IMR-90 (cell line): ENCODE measurements around the gene WNT3. TPM values are rescaled to one million over a fixed set of nuclear protein-coding genes. Genes with fewer than 3 reads are reported as not detected.

Experiments
- ATAC-seq: fragments of 200-7000 bp; cut with Tn5 transposase; 2 replicates; pipeline ENCODE4 v1.9.1; 2020; ENCODE audit warnings: low read depth, mild to moderate bottlenecking, moderate library complexity
- BruUV-seq: library from RNA; stranded (reverse); fragments of 400-500 nt; replicated peaks from 2 replicates; lab custom pipeline; 2021; lab: Mats Ljungman, UMichigan
- CTCF ChIA-PET: fragments of 300-600 bp; formaldehyde crosslinking; extraction: SDS; loops from one replicate; lab custom pipeline; 2021; ENCODE audit warnings: antibody characterized with exemption; lab: Yijun Ruan, JAX
- POLR2A ChIA-PET: fragments of 300-600 bp; sonication (Branson Sonifier 250); formaldehyde crosslinking; loops from one replicate; lab custom pipeline; 2022; ENCODE audit warnings: antibody characterized with exemption; ENCODE audit not compliant: unreplicated experiment; lab: Charles Lee
- DNase-seq: peaks from one replicate; pipeline ENCODE4 v3.0.0; 2013
- H2AFZ ChIP-seq: replicated peaks from 2 replicates; pipeline ENCODE3; 2013; ENCODE audit warnings: low read length, mild to moderate bottlenecking; ENCODE audit not compliant: poor library complexity
- H2AK5ac ChIP-seq: 2 replicates; pipeline ENCODE4 v1.6.1; 2013; ENCODE audit warnings: low read depth, low read length, inconsistent platforms
- H2AK9ac ChIP-seq: replicated peaks from 2 replicates; pipeline ENCODE3; 2013; ENCODE audit warnings: mild to moderate bottlenecking, low read depth, low read length, moderate library complexity; ENCODE audit not compliant: poor library complexity
- H2BK120ac ChIP-seq: 2 replicates; pipeline ENCODE4 v1.6.1; 2013; ENCODE audit warnings: low read depth, low read length, inconsistent platforms
- H2BK15ac ChIP-seq: 3 replicates; pipeline ENCODE4 v1.6.1; 2013; ENCODE audit warnings: low read depth, low read length, inconsistent platforms
- H2BK20ac ChIP-seq: 2 replicates; pipeline ENCODE4 v1.6.1; 2013; ENCODE audit warnings: low read depth, mild to moderate bottlenecking, inconsistent platforms, low read length, moderate library complexity
- H2BK5ac ChIP-seq: 2 replicates; pipeline ENCODE4 v1.6.1; 2013; ENCODE audit warnings: mild to moderate bottlenecking, low read depth, low read length, inconsistent platforms; ENCODE audit not compliant: poor library complexity, severe bottlenecking
- H3K14ac ChIP-seq: replicated peaks from 2 replicates; pipeline ENCODE4 v1.6.1; 2013; ENCODE audit warnings: low read depth, low read length, inconsistent platforms
- H3K18ac ChIP-seq: 2 replicates; pipeline ENCODE4 v1.6.1; 2013; ENCODE audit warnings: low read depth, low read length, control low read depth
- H3K23ac ChIP-seq: 2 replicates; pipeline ENCODE4 v1.6.1; 2013; ENCODE audit warnings: low read depth, low read length, inconsistent platforms
- H3K27ac ChIP-seq: 2 replicates; pipeline ENCODE4 v1.5.1; 2013; ENCODE audit warnings: mild to moderate bottlenecking, control low read depth, low read length; ENCODE audit not compliant: insufficient read depth
- H3K27me3 ChIP-seq: 2 replicates; pipeline ENCODE4 v1.6.1; 2013; ENCODE audit warnings: low read length; ENCODE audit not compliant: control insufficient read depth, insufficient read depth
- H3K36me3 ChIP-seq: 2 replicates; pipeline ENCODE4 v1.6.1; 2013; ENCODE audit warnings: low read length, mixed read lengths; ENCODE audit not compliant: control insufficient read depth, insufficient read depth
- H3K4ac ChIP-seq: 2 replicates; pipeline ENCODE4 v1.6.1; 2013; ENCODE audit warnings: low read depth, low read length, inconsistent platforms
- H3K4me1 ChIP-seq: 2 replicates; pipeline ENCODE4 v1.6.1; 2013; ENCODE audit warnings: low read length, mixed read lengths; ENCODE audit not compliant: control insufficient read depth, insufficient read depth
- H3K4me2 ChIP-seq: 2 replicates; pipeline ENCODE4 v1.6.1; 2013; ENCODE audit warnings: low read depth, mild to moderate bottlenecking, control low read depth, low read length, moderate library complexity
- H3K4me3 ChIP-seq: 2 replicates; pipeline ENCODE4 v1.5.1; 2013; ENCODE audit warnings: low read depth, mild to moderate bottlenecking, control low read depth, low read length, moderate library complexity; ENCODE audit not compliant: insufficient read depth
- H3K56ac ChIP-seq: 2 replicates; pipeline ENCODE4 v1.6.1; 2013; ENCODE audit warnings: low read length, inconsistent platforms; ENCODE audit not compliant: insufficient read depth; ENCODE audit errors: extremely low read depth
- H3K79me1 ChIP-seq, 2 experiments: 2 replicates each; pipeline ENCODE4 v1.6.1; 2013; ENCODE audit warnings: low read length in 2 of 2, inconsistent platforms in 1 of 2, low read depth in 1 of 2
- H3K9ac ChIP-seq: 2 replicates; pipeline ENCODE4 v1.6.1; 2013; ENCODE audit warnings: low read depth, low read length, control low read depth
- H3K9me1 ChIP-seq: 2 replicates; pipeline ENCODE4 v1.6.1; 2013; ENCODE audit warnings: low read length, inconsistent platforms; ENCODE audit not compliant: insufficient read depth
- H3K9me3 ChIP-seq: 2 replicates; pipeline ENCODE4 v1.6.1; 2013; ENCODE audit warnings: low read length; ENCODE audit not compliant: control insufficient read depth, insufficient read depth
- H4K20me1 ChIP-seq: 2 replicates; pipeline ENCODE4 v1.6.1; 2013; ENCODE audit warnings: low read length, inconsistent platforms; ENCODE audit not compliant: insufficient read depth
- H4K5ac ChIP-seq: 2 replicates; pipeline ENCODE4 v1.6.1; 2013; ENCODE audit warnings: mild to moderate bottlenecking, low read depth, low read length, control low read depth
- H4K8ac ChIP-seq, 2 experiments: 2 replicates each; pipeline ENCODE4 v1.6.1; 2013; ENCODE audit warnings: low read depth in 2 of 2, low read length in 2 of 2, control low read depth in 1 of 2, inconsistent platforms in 1 of 2
- H4K91ac ChIP-seq: 2 replicates; pipeline ENCODE4 v1.6.1; 2013; ENCODE audit warnings: low read depth, low read length, inconsistent platforms; ENCODE audit not compliant: insufficient read depth
- BHLHE40 ChIP-seq: fragments of 150-350 bp; IDR thresholded peaks from 2 replicates; pipeline ENCODE4 v1.6.1; 2016; ENCODE audit warnings: mild to moderate bottlenecking, low read depth, low read length
- MAFK ChIP-seq: IDR thresholded peaks from 2 replicates; pipeline ENCODE4 v1.6.1; 2012; ENCODE audit warnings: low read depth, low read length, improper control_type of control experiment
- WGBS, 2 experiments: methylation state at CpG; one replicate each; pipeline versions ENCODE4 v1.1.5 to v1.1.7; 2013; ENCODE audit warnings: missing lambda C conversion rate in 2 of 2; ENCODE audit not compliant: insufficient read length in 1 of 2; ENCODE audit errors: extremely low coverage in 2 of 2; 5-methylcytosine and 5-hydroxymethylcytosine counted together
- dilution Hi-C: fragments of 300-500 bp; cut with HindIII; formaldehyde crosslinking; loops from one replicate; pipeline ENCODE4 v1.14.3; 2018; ENCODE audit warnings: low sequenced_read_pairs; ENCODE audit not compliant: unreplicated experiment
- in situ Hi-C: fragments of 300-500 bp; cut with MboI; formaldehyde crosslinking; loops from 3 replicates; pipeline ENCODE4 v1.14.3; 2019; ENCODE audit warnings: low sequenced_read_pairs, inconsistent platforms, mixed read lengths
- intact Hi-C: fragments of 100-400 bp; cut with micrococcal nuclease; formaldehyde crosslinking; loops from 2 replicates; pipeline ENCODE4 v1.10.0; 2022
- polyA plus RNA-seq, 3 experiments: library from polyadenylated mRNA; depleted of rRNA; stranded (reverse); fragments of >200 nt; gene quantifications; 2 replicates each; pipeline ENCODE4 v1.2.3, GENCODE V29; 2012; ENCODE audit warnings: low replicate concordance in 1 of 3
- total RNA-seq: library from RNA; depleted of rRNA; stranded (reverse); fragments of >200 nt; gene quantifications from 2 replicates; pipeline ENCODE4 v1.2.3, GENCODE V29; 2012

WNT3 gene
- total and polyA plus RNA-seq, 2 of the 4 experiments (the other 2 are of a cell fraction) = 0.72 to 1.0 TPM

- dilution Hi-C loops (no loop called here), in situ Hi-C loops (no loop called here), intact Hi-C loops (no loop called here)
- ChIA-PET CTCF (no interaction called here), POLR2A (no interaction called here)
- H3K79me1 ChIP-seq = no peaks in the 10 kb centered on the region; a peak in 1 of 4 replicates
- no peak overlapping the region for H2BK20ac ChIP-seq
- H3K4ac ChIP-seq = no peak overlapping the region
- H2AK9ac ChIP-seq = no peak overlapping the region
- H4K8ac ChIP-seq = no peak overlapping the region
- peak overlapping the region; percentile 23 for H2BK5ac ChIP-seq
- no peak overlapping the region for H3K9ac ChIP-seq
- H2BK15ac ChIP-seq = no peak overlapping the region
- no peak overlapping the region; the same call in 1 of the 2 replicates for H3K4me2 ChIP-seq
- H4K5ac ChIP-seq = no peak overlapping the region
- no peak overlapping the region for H3K14ac ChIP-seq
- 0% methylated on average over 2 of the region's 7 CpGs; no CpG with 5 or more reads in 1 of the 2 experiments for WGBS, 2 experiments
- no peaks in the 10 kb centered on the region for H4K20me1 ChIP-seq
- TF ChIP-seq MAFK = 0 out of 2 replicates have a peak, but pooled peaks have one; percentile 14
- TF ChIP-seq BHLHE40 = no peak
- H2AK5ac ChIP-seq = no peak overlapping the region
- no peak overlapping the region for H3K27ac ChIP-seq
- no peak overlapping the region for H4K91ac ChIP-seq
- H2AFZ ChIP-seq = no peak overlapping the region
- no peak overlapping the region for H3K23ac ChIP-seq
- H3K4me3 ChIP-seq = no peak overlapping the region
- no peaks in the 10 kb centered on the region for H3K9me3 ChIP-seq
- ATAC-seq (peak; percentile 40), DNase-seq (peak; percentile 49)
- H3K56ac ChIP-seq = no peak overlapping the region
- no peak overlapping the region for H2BK120ac ChIP-seq
- no peaks in the 10 kb centered on the region for H3K27me3 ChIP-seq
- BruUV-seq = no TSS peak
- peak overlapping the region; percentile 27; the same call in 1 of the 2 replicates for H3K18ac ChIP-seq
- peaks cover 14% of the 10 kb centered on the region for H3K9me1 ChIP-seq
- H3K4me1 ChIP-seq = peaks cover 6% of the 10 kb centered on the region; the same call in 1 of the 2 replicates
- H3K36me3 ChIP-seq = peaks cover 3% of the 10 kb centered on the region
Measured at GRCh38 chr17:46722662-46723285, 95.7 kb downstream of the WNT3 start.
